ENCODE results near the gene CEP78.
"Not testable (repeated sequence)": the region's sequence is repeated elsewhere in the genome, so short reads cannot be mapped to it uniquely, and the experiment has no call there.

CEP78 gene

DNA sequence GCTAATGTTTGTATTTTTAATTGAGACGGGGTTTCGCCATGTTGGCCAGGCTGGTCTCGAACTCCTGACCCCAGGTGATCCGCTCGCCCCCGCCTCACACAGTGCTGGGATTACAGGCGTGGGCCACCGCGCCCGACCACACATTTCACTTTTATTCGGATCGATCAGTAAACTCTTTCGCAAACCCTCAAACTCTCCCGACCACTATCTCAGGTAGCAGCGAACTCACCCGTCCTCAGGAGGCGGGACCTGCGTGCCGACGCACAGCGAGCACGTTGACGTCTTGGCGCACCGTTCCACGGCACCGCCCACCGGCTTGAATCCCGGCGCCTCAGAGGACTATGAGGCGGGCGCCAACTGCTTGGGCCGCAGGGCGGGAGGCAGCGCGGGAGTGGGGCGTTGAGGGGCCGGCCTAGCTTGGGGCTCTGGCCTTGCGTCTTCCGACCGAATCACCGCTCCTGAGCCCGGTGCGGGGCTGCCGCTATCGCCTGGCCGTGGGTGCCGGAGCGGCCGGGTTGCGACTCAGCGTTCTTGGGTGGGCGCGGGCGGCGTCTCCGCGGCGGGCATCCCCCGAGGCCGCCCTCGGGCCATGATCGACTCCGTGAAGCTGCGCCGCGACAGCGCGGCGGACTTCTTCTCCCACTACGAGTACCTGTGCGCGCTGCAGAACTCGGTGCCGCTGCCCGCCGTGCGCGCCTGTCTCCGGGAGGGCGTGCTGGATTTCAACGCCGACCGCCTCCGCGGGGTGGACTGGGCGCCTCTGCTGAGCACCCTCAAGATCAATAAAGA lies at the start of gene CEP78:
TSS of gene CEP78 (plus strand) at position 314 of the 789 bp plus-strand sequence. CDS start at position 590, 276 bp downstream.
- DNase-seq = peak; percentile 95

DNA sequence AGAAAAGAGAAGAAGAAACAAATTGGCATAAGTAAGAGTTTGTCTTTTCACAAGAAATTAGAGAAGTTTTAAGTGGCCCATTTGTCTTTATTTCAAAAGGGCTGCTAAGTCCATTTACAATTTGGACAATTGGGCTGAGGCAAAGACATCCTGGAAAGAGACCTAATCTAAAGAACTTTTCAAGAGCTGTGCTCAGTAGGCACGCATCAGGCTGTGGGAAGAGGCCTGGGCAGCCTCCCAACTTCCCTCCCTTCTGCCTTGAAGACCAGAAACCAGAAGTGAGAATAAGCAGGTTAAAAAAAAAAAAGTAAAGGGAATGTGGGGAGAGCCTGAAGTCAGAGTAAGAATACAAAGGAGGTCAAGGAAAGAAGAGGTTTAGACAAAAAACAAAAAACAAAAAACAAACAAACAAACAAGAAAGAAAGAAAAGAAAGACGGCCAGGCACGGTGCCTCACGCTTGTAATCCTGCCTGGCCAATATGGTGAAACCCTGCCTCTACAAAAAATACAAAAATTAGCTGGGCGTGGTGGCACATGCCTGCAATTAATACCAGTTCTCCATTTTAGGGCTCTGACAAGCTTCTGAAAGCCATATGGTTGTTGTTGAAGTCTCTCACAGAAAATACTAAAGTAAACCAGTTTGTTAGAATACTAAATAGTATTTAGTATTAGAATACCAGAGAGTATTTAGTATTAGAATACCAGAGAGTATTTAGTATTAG lies 48.0 kb upstream of the CEP78 start:
- DNase-seq = no peak

DNA sequence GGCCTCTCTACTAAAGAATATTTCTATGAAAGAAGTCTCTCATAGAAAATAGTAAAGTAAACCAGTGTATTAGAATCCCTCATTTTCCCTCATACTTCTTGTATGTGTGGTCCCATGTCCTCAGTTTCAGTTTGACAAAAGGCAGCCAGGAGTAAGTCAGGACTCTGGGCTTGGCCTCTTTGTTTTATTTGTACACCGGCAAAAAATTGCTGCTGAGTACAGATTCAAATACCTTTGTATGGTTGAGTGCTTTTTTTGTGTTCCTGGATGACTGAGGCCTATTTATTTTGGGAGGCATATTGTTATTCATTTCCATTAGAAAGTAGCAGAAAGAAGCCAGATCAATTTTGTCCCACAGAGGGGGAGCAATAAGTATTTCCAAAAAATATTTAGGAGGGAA lies 47.3 kb upstream of the CEP78 start:
- no peak for DNase-seq

DNA sequence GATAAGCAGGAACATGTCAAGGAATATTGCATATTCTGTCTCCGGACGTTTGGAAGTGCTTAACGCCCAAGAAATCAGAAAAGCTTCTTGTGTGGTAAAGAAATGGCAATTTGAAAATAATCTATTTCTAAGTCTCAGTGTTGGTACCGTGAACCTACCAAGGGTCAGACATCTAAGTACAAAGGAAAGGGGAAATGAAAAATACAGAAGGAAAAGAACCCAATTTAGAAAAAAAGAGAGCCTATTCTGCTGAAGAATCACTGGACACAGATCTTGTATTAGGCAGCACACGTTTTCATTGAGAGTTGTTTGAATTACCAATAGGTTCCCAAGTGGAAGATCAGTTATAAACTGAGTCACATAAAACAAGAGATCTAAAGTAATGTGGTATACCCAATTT lies 46.9 kb upstream of the CEP78 start:
- DNase-seq = no peak

DNA sequence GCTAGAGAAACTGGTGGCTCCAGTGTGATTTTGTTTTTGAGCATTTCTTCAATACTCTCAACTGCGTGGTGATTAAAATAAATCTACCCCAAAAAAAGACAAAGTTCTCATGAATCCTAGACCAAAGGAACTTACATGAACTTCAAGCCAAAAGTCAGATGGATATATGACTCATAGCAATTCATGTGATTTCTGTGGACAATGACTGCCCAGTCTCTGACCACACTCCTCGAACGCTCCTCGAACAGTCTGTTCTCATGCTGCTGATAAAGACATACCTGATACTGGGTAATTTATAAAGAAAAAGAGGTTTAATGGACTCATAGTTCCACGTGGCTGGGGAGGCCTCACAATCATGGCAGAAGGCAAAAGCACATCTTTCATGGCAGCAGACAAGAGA lies 46.4 kb upstream of the CEP78 start:
- DNase-seq = no peak

GRCh38 chr9:78191931-78192330 lies 43.9 kb upstream of the CEP78 start:
- no peak for DNase-seq

GRCh38 chr9:78196258-78196657 lies 39.6 kb upstream of the CEP78 start:
- DNase-seq = no peak

GRCh38 chr9:78201158-78201777 lies 34.6 kb upstream of the CEP78 start:
- not testable (repeated sequence) for DNase-seq

- no peak for DNase-seq
Observed at GRCh38 chr9:78207319-78207718, 28.6 kb upstream of the CEP78 start.

DNA sequence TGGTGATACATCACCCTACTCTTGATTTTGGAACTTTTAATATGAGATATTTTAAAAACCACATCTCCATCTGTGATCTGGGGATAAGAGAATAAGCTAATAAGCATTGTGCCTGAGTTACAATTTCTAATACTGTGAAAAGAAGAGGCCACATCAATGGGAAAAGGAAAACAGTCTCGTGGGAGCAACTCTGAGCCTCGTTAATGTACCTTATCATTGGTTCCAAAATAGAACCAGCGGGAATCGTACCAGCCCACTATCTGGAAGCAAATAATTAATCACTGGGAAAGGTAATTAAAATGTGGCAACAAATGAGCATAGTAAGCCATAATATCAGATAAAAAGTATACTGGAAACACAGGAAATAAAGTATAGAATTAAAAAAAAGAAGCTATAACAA lies 28.0 kb upstream of the CEP78 start:
- no peak for DNase-seq

- no peak for DNase-seq
Observed at GRCh38 chr9:78209127-78209526, 26.7 kb upstream of the CEP78 start.

- DNase-seq = no peak
Observed at GRCh38 chr9:78210841-78211301, 25.0 kb upstream of the CEP78 start.

DNA sequence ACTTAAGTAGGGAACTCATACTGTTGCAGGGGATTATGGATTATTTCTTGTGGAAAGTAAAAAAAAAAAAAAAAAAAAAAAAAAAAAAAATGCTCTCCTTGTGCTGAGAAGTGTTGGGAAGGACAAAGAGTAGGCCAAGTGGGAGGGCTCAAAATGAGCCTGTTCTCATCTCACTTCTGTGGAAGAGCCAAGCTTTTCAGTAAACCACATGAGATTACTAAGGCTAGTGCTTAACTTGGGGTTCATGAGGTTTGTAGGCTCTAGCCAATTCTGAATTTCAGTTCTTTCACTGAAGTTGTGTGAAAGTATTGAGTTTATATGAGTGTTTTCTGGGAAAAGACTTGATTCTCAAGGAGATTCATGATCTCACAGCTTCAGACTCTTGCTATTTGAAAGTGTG lies 23.0 kb upstream of the CEP78 start:
- no peak for DNase-seq

GRCh38 chr9:78213712-78214111 lies 22.2 kb upstream of the CEP78 start:
- DNase-seq = no peak

GRCh38 chr9:78214492-78214891 lies 21.4 kb upstream of the CEP78 start:
- no peak for DNase-seq

GRCh38 chr9:78215706-78216105 lies 20.2 kb upstream of the CEP78 start:
- DNase-seq = no peak

- DNase-seq = no peak
Observed at GRCh38 chr9:78218890-78219289, 17.0 kb upstream of the CEP78 start.

DNA sequence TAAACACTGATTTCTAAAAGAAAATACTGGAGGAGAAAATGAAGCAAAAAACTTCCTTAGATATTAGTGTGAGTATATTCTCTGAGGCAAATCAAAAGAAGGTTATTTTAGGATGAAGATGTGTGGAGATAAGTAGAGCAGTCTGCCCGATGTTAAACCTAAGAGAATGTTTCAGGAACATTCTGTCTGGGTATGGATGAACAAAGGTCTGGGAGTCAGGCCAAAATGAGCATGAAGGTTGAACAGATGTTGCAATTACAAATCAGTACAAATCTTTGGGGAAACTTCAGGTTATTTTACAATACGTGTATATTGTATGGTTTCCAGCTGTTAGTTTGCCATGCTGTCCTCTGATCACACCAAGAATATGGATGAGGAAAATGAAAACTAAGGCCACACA lies 14.4 kb upstream of the CEP78 start:
- DNase-seq = no peak

- not testable (repeated sequence) for DNase-seq
Observed at GRCh38 chr9:78221841-78222240, 14.0 kb upstream of the CEP78 start.

DNA sequence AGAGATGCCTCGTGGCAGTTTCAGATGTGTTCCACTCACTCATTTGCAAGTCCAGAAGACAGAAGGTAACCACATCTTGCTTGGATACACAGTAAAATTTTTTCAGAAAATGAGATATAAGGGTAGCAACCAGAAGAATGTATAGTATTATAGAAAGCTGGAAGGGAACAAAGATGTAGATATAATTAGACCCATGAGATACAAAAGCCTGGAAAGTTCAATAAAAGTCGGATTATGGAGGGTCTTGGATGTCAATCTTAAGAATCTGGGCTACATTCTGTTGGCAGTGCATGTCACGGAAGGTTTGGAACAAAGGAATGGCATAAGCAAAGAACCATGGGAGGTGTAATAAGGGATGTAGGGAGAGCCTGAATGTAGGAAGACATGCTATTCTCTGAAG lies 5.1 kb upstream of the CEP78 start:
- no peak for DNase-seq

DNA sequence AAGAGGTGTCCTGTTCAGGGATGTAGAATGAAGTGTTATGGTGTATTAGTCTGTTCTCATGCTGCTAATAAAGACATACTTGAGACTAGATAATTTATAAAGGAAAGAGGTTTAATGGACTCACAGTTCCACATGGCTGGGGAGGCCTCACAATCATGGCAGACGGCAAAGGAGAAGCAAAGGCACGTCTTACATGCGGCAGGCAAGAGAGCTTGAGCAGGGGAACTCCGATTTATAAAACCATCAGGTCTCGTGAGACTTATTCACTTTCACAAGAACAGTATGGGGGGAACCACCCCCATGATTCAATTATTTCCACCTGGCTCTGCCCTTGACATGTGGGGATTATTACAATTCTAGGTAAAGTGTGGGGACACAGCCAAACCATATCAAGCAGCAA lies 3.4 kb upstream of the CEP78 start:
- DNase-seq = not testable (repeated sequence)

DNA sequence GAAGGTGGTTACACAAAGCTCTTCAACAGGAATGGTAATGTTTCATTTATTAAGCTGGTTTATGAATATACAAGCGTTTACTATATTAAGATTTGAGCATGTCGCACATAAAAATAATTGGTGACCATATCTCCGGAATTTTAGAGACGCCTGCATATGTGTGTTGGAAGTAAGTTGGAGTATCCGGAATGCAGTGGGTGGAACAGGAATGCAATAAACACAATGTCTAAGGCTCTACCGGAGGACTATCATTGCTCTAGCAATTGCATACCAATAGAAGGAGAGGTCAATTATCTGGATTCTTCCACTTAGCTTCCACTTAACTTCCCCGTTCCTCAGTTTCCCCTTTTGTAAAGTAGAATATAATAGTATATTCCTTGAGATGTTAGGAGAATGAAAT lies 1.1 kb upstream of the CEP78 start:
- DNase-seq = no peak

- DNase-seq = no peak
Observed at GRCh38 chr9:78235256-78235761, 566 bp upstream of the CEP78 start.

DNA sequence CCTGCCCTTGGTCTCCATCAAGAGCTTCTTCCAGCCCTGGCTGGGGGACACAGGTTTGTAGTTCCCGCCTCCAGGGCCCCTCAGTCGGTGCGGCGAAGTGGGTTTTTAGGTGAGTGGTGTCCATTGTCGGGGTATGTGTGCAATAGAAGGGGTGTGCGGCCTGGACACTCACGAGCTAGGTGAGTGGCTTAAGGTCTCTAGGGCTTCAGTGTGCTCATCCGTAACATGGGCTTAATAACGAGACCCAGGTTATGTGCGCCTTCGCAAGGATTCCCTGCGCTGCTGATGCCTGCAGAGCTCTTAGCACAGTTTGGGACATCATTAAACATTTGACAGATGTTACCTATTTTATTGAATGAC lies 656 bp downstream of the CEP78 start:
- peak; percentile 24 for DNase-seq
